ENCODE data around the gene CTNNA1.

CTNNA1 gene

GRCh38 chr5:138938526-138938925 is 185.3 kb downstream of the CTNNA1 start:
- no peaks in the 10 kb centered on the region for H3K27me3 ChIP-seq
- intact Hi-C loops (cut with DNase I; ENCODE audit: low total_unique reads) = no loop called here
- peaks cover 8 to 45% (median 22%) of the 10 kb centered on the region in 3 donors for H3K36me3 ChIP-seq
- no peak for DNase-seq
- no peak for TF ChIP-seq CTCF (IDR thresholded peaks at IDR 0.05)
- H3K9me3 ChIP-seq = no peaks in the 10 kb centered on the region
- no peak overlapping the region for H3K27ac ChIP-seq
- no peaks in the 10 kb centered on the region for H3K4me1 ChIP-seq
- no peak overlapping the region for H3K4me3 ChIP-seq

- intact Hi-C loops (cut with DNase I; ENCODE audit: low total_unique reads) = no loop called here
- H3K27ac ChIP-seq = no peak overlapping the region
- no peaks in the 10 kb centered on the region for H3K9me3 ChIP-seq
- TF ChIP-seq CTCF (IDR thresholded peaks at IDR 0.05) = no peak
- no peak for DNase-seq
- no peaks in the 10 kb centered on the region for H3K27me3 ChIP-seq
- H3K4me1 ChIP-seq = peaks cover 0 to 6% (median 0%) of the 10 kb centered on the region in 4 donors
- peaks cover 5 to 42% (median 17%) of the 10 kb centered on the region in 3 donors for H3K36me3 ChIP-seq
- H3K4me3 ChIP-seq = no peak overlapping the region
These were observed 188.8 kb downstream of the CTNNA1 start for GRCh38 chr5:138942066-138942465.

DNA sequence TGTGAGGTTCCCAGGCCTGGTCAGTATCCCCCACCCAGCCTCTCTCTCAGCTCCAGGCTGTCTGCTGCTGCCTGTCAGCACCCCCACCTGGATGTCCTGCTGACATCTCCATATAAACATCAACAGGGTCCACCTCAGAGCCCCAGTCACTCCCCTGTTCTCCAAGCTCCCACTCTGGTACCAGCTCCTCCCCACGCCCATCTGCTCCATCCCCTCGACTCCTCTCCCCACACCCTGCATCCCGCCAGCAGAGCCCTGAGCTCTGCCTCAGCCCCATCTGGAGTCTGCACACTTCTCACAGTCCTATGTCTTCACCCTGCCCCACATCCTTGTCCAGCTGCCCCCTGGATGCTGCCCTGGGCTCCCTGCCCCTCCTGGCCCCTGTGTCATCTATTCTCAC is 189.6 kb downstream of the CTNNA1 start:
- H3K9me3 ChIP-seq = no peaks in the 10 kb centered on the region

GRCh38 chr5:138943599-138944173 is 190.5 kb downstream of the CTNNA1 start:
- intact Hi-C loops (cut with DNase I; ENCODE audit: low total_unique reads) = no loop called here
- Histone ChIP-seq H3K36me3 (peaks cover 12 to 45% (median 21%) of the 10 kb centered on the region in 3 donors), H3K27me3 (no peaks in the 10 kb centered on the region), H3K27ac (no peak overlapping the region), H3K9me3 (no peaks in the 10 kb centered on the region), H3K4me1 (peaks cover 0 to 6% (median 2%) of the 10 kb centered on the region in 4 donors), H3K4me3 (no peak overlapping the region)
- DNase-seq = no peak
- TF ChIP-seq CTCF (IDR thresholded peaks at IDR 0.05) = no peak

More for the DNA sequence above, 189.6 kb downstream of the CTNNA1 start:
- DNase-seq = no peak
- intact Hi-C loops (cut with DNase I; ENCODE audit: low total_unique reads) = no loop called here
- no peak overlapping the region for H3K4me3 ChIP-seq
- H3K27ac ChIP-seq = no peak overlapping the region
- no peaks in the 10 kb centered on the region for H3K27me3 ChIP-seq
- TF ChIP-seq CTCF (IDR thresholded peaks at IDR 0.05) = no peak
- peaks cover 0 to 6% (median 0%) of the 10 kb centered on the region in 4 donors for H3K4me1 ChIP-seq
- peaks cover 12 to 49% (median 21%) of the 10 kb centered on the region in 3 donors for H3K36me3 ChIP-seq

DNA sequence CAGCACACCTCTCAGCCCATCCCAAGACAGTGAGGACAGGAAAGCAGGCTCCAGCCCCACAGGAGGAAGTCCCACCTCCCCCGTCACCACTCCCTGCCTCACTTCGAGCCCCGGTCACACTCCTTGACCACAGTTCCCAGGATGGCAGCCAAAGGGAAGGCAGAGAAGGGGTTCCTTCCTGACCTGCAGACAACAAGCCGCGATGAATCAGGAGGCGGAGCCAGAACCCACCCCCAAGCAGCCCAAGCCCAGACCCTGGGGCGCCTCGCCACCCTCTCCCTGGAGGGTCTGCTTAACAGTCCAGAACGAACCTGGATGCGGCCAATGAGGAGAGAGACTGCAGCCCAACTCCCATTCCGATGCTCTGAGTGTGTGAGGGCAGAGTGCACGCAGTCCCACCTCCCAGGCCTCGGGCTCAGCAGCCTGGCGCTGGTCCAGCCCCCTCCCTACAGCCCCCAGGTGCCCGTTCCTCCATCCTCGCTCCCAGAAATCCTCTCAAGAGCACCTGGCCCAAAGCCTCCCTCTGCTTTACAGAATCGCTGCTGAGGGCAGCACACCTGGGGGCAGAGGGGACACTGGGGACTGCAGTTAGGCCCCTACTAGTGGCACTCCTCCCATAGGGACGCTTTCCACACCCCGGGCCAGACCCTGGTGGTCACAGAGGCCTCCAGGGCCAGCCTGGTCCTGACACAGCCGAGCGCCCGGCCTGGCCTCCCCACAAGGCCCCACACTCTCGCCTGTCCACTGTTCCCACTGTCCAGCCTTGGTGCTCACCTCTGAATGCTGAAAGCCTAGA is 191.5 kb downstream of the CTNNA1 start:
- intact Hi-C loops (cut with DNase I; ENCODE audit: low total_unique reads) = no loop called here
- no peak for TF ChIP-seq CTCF (IDR thresholded peaks at IDR 0.05)
- peaks cover 12 to 45% (median 21%) of the 10 kb centered on the region in 3 donors for H3K36me3 ChIP-seq
- H3K27ac ChIP-seq = no peak overlapping the region
- H3K9me3 ChIP-seq = no peaks in the 10 kb centered on the region
- no peak for DNase-seq
- H3K27me3 ChIP-seq = no peaks in the 10 kb centered on the region
- H3K4me1 ChIP-seq = peaks cover 0 to 8% (median 6%) of the 10 kb centered on the region in 4 donors
- H3K4me3 ChIP-seq = no peak overlapping the region

Data from tibial artery (tissue), 4 donors.